Left ventricle myocardium inferior (tissue), 1 donor: ENCODE measurements around the gene MARK1. TPM values are rescaled to one million over a fixed set of nuclear protein-coding genes. Genes with fewer than 3 reads are reported as not detected.

Source experiments
- DNase-seq: peaks from one replicate; pipeline ENCODE4 v3.0.0-alpha.2; 2020
- H3K27ac ChIP-seq: fragments of 200-600 bp; replicated peaks from 2 replicates; pipeline ENCODE4 v1.8.0; 2021
- H3K27me3 ChIP-seq: fragments of 200-600 bp; 2 replicates; pipeline ENCODE4 v1.8.0; 2021; ENCODE audit warnings: low read depth
- H3K36me3 ChIP-seq: fragments of 200-600 bp; 2 replicates; pipeline ENCODE4 v1.8.0; 2021
- H3K4me1 ChIP-seq: fragments of 200-600 bp; 2 replicates; pipeline ENCODE4 v1.8.0; 2021
- H3K4me3 ChIP-seq: fragments of 200-600 bp; 2 replicates; pipeline ENCODE4 v1.8.0; 2021; ENCODE audit warnings: mild to moderate bottlenecking, moderate library complexity
- H3K9me3 ChIP-seq: fragments of 200-600 bp; replicated peaks from 2 replicates; pipeline ENCODE4 v1.8.0; 2021
- intact Hi-C: fragments of 100-400 bp; cut with micrococcal nuclease; formaldehyde crosslinking; loops from one replicate; pipeline ENCODE4 v1.11.0; 2022
- total RNA-seq: library from RNA; stranded (reverse); fragmentation: NEBNext Ultra II Directional; extraction: Animal tissue kit (Norgen Biotek cat#: 25700); gene quantifications from one replicate; pipeline ENCODE4 v1.2.1, GENCODE V29; 2021
- TF ChIP-seq, protein P1 (sequence below): fragments of 200-600 bp; IDR thresholded peaks from 2 replicates; pipeline ENCODE4 v1.8.0; 2021; ENCODE audit warnings: antibody characterized with exemption, mild to moderate bottlenecking, borderline replicate concordance
- donor health status: DM: no; HTN: yes; CAD: no; lungs with severe emphysema.

MARK1 gene
- total RNA-seq, 1 donor from 2014 or later = 14.9 TPM

DNA sequence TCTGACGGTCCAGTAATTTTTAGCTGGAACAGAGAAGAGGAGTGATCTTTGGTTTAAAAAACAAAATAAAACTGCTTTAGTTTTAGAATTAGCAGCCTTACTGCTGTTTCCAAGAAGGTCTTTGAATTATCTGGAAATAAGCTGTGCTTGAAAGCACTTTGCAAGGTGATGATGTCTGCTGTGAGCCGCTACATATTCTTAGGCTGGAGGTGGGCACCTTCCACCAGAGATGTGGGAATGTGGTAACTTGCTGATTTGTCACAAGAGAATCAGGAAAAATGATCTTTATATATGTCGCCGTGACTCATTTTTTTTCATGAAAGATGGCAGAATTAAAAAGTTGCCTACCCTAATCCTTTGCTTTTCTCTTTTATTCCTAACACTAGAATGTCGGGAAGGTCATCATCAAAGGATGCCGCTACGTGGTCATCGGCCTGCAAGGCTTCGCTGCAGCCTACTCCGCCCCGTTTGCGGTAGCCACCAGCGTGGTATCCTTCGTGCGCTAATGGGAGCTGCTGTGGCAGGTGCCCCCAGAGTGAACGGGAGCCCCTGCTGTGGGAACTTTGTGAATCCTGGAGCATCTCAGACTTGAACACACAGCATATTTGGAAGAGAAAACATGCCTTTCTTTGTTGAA is 168.4 kb downstream of the MARK1 start:
- TF ChIP-seq, protein P1, sequence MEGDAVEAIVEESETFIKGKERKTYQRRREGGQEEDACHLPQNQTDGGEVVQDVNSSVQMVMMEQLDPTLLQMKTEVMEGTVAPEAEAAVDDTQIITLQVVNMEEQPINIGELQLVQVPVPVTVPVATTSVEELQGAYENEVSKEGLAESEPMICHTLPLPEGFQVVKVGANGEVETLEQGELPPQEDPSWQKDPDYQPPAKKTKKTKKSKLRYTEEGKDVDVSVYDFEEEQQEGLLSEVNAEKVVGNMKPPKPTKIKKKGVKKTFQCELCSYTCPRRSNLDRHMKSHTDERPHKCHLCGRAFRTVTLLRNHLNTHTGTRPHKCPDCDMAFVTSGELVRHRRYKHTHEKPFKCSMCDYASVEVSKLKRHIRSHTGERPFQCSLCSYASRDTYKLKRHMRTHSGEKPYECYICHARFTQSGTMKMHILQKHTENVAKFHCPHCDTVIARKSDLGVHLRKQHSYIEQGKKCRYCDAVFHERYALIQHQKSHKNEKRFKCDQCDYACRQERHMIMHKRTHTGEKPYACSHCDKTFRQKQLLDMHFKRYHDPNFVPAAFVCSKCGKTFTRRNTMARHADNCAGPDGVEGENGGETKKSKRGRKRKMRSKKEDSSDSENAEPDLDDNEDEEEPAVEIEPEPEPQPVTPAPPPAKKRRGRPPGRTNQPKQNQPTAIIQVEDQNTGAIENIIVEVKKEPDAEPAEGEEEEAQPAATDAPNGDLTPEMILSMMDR = no peak
- H3K4me1 ChIP-seq = peaks cover 26% of the 10 kb centered on the region
- peaks cover 7% of the 10 kb centered on the region for H3K36me3 ChIP-seq
- no peaks in the 10 kb centered on the region for H3K27me3 ChIP-seq
- DNase-seq = no peak
- H3K27ac ChIP-seq = no peak overlapping the region
- no peaks in the 10 kb centered on the region for H3K9me3 ChIP-seq
- intact Hi-C loops = no loop called here
- no peak overlapping the region for H3K4me3 ChIP-seq

DNA sequence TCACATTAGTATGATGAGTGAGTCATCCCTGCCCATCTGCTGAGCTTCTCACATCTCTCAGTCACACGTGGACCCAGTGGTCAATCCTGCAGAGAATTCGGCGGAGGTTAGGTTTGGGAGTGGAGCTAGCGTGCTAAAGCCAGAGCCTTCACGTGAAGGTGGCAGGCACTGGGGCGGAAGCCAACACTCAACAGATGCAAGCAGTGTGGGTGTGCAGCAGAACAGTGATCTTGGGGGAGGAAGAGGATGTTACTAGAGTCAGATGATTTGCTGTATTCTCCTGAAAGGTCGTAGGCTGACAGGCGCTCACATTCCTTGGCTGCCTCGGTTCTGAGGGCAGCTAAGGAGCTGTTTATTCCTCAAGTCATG is 168.9 kb downstream of the MARK1 start:
- peaks cover 7% of the 10 kb centered on the region for H3K36me3 ChIP-seq
- peaks cover 26% of the 10 kb centered on the region for H3K4me1 ChIP-seq
- no peaks in the 10 kb centered on the region for H3K27me3 ChIP-seq
- no peak overlapping the region for H3K4me3 ChIP-seq
- H3K27ac ChIP-seq = no peak overlapping the region
- TF ChIP-seq, protein P1 = no peak
- no peak for DNase-seq
- H3K9me3 ChIP-seq = no peaks in the 10 kb centered on the region
- intact Hi-C loops = no loop called here

DNA sequence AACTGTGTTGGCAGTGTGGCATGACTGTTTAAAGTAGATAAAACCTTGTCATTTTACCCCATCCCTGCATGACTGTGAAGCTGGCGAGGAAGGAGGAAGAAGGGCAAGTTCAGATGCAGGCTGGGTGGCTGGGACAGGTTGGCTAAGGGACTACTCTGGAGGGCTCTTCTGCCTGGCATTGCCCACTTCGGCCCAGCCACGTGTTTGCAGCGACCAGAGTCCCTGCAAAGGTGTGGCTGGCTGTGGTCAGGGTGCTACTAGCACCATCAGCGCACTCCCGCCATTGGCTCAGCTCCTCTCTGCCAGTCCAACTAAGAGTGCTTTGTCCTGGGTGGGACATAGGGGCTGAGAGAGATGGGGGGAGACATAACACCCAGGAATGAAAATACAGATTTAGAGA is 169.4 kb downstream of the MARK1 start:
- Histone ChIP-seq H3K27ac (no peak overlapping the region), H3K4me1 (peaks cover 27% of the 10 kb centered on the region), H3K4me3 (no peak overlapping the region), H3K36me3 (peaks cover 7% of the 10 kb centered on the region), H3K9me3 (no peaks in the 10 kb centered on the region), H3K27me3 (no peaks in the 10 kb centered on the region)
- no peak for DNase-seq
- TF ChIP-seq, protein P1 = no peak
- intact Hi-C loops = no loop called here

DNA sequence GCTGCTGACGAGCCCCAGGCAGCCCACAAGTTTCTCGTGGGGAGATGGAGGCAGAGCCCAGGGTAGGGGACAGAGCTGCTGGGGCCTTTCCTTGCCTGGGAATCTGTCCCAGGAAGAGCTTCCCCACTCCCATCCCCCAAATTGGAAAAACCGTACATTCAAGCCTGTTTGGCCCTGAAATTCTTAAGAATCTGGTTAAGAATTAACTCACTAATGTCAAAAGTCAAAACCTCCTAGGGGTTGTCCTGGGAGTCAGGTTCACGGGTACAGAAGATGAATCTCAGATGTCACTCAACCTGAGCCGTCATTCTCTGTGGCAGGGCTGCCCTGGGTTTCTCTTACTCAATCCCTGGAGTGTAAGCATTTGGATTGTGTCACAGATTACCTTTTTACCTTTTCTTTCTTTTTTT is 170.7 kb downstream of the MARK1 start:
- peaks cover 7% of the 10 kb centered on the region for H3K36me3 ChIP-seq
- peaks cover 37% of the 10 kb centered on the region for H3K4me1 ChIP-seq
- no peak for DNase-seq
- no peaks in the 10 kb centered on the region for H3K9me3 ChIP-seq
- H3K4me3 ChIP-seq = no peak overlapping the region
- intact Hi-C loops = no loop called here
- H3K27me3 ChIP-seq = no peaks in the 10 kb centered on the region
- TF ChIP-seq, protein P1 = no peak
- no peak overlapping the region for H3K27ac ChIP-seq

DNA sequence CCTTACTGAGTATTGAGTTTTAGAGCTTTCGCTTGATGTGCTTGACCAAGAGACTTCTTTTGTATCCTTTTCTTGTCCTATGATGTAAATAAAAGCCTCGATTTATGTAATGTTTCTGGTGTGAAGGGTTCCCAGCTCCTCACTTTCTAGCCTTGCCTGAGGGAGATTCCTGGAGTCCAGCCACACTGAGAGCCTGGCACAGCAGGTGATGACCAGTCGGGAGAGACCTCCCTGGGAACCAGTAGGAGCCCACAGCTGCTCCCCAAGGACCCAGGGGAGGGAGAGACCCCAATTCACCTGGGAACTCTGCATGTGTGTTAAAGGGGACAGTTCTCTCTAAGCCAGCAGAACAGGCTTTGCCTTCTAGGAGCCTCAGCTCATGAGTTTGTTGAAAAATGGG is 171.1 kb downstream of the MARK1 start:
- peaks cover 7% of the 10 kb centered on the region for H3K36me3 ChIP-seq
- intact Hi-C loops = no loop called here

More for the DNA sequence above, 171.1 kb downstream of the MARK1 start:
- DNase-seq = no peak
- TF ChIP-seq, protein P1 = no peak
- Histone ChIP-seq H3K27me3 (no peaks in the 10 kb centered on the region), H3K4me3 (no peak overlapping the region), H3K9me3 (no peaks in the 10 kb centered on the region), H3K27ac (no peak overlapping the region), H3K4me1 (peaks cover 39% of the 10 kb centered on the region)
